ENCODE data around the gene NECAB3. TPM values are rescaled to one million over a fixed set of nuclear protein-coding genes. Genes with fewer than 3 reads are reported as not detected.
A peak's percentile ranks its signal among the peaks of the same experiment; 100 is the strongest.

NECAB3 gene
- total and polyA plus RNA-seq, 2 donors (not counting 1 experiment from before 2014, with no cell fraction given), result 8.5 to 11.8 TPM

DNA sequence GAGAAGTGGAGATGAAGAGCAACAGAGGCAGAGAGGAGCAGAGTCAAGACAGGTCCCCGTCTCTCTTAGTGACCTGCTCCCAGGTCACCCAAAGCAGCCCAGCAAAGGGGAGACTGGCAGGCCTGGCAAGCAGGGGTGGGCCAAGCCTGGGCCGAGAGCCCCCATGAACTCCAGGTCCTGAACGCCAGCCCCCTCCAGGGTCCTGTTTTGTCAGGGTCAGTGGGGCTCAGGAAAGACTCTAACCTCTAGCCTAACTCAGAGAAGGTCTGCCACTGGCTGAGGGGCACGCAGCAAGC, 1.2 kb downstream of the NECAB3 start:
- Mint-ChIP-seq H3K27ac (no peak overlapping the region), H3K4me3 (peak overlapping the region; percentile 79), H3K27me3 (no peaks in the 10 kb centered on the region), H3K4me1 (peaks cover 21% of the 10 kb centered on the region), H3K9me3 (ENCODE audit: insufficient read depth) (no peaks in the 10 kb centered on the region)
- Histone ChIP-seq H3K4me3 (ENCODE audit: control extremely low read depth in 1 of 5, extremely low read depth in 1 of 5, insufficient read depth in 1 of 5, low read depth in 2 of 5, low read length in 4 of 5) (no peak overlapping the region), H3K4me2 (replicated peaks; ENCODE audit: low read depth, low read length, poor library complexity, severe bottlenecking) (no peak overlapping the region), H3K79me2 (ENCODE audit: control insufficient read depth, insufficient read depth, low read length) (peaks cover 3% of the 10 kb centered on the region), H3K27ac (ENCODE audit: low read length in 2 of 2) (no peak overlapping the region), H3K4me1 (ENCODE audit: control insufficient read depth in 2 of 2, insufficient read depth in 2 of 2, low read length in 2 of 2) (peaks cover 14 to 26% of the 10 kb centered on the region in 2 donors), H3K9ac (ENCODE audit: low read length) (no peak overlapping the region), H2AFZ (ENCODE audit: insufficient read depth, low read depth, low read length, poor library complexity, severe bottlenecking) (no peak overlapping the region), H3K9me3 (ENCODE audit: control extremely low read depth in 1 of 3, control insufficient read depth in 2 of 3, insufficient read depth in 1 of 3, low read length in 2 of 3) (no peaks in the 10 kb centered on the region), H3K36me3 (replicated peaks in 1 of 2; ENCODE audit: control extremely low read depth in 1 of 2, control insufficient read depth in 1 of 2, extremely low read depth in 1 of 2, insufficient read depth in 2 of 2, low read length in 1 of 2) (no peaks in the 10 kb centered on the region), H3K27me3 (replicated peaks in 1 of 4; ENCODE audit: control extremely low read depth in 1 of 4, control insufficient read depth in 3 of 4, insufficient read depth in 4 of 4, low read length in 3 of 4) (no peaks in the 10 kb centered on the region), H4K20me1 (ENCODE audit: control insufficient read depth, insufficient read depth, low read length, poor library complexity, severe bottlenecking) (no peaks in the 10 kb centered on the region)
- ChIA-PET POLR2A (no interaction called here), CTCF (interaction anchor here (1.0 kb wide), 1 partner anchor 12 kb away, joined by 3 read pairs; no protein-coding TSS in a partner anchor)
- no peak for TF ChIP-seq EZH2 (IDR thresholded peaks at IDR 0.05; ENCODE audit: borderline replicate concordance, insufficient read depth, low read depth, low read length, poor library complexity, severe bottlenecking)
- TF ChIP-seq, protein P1, sequence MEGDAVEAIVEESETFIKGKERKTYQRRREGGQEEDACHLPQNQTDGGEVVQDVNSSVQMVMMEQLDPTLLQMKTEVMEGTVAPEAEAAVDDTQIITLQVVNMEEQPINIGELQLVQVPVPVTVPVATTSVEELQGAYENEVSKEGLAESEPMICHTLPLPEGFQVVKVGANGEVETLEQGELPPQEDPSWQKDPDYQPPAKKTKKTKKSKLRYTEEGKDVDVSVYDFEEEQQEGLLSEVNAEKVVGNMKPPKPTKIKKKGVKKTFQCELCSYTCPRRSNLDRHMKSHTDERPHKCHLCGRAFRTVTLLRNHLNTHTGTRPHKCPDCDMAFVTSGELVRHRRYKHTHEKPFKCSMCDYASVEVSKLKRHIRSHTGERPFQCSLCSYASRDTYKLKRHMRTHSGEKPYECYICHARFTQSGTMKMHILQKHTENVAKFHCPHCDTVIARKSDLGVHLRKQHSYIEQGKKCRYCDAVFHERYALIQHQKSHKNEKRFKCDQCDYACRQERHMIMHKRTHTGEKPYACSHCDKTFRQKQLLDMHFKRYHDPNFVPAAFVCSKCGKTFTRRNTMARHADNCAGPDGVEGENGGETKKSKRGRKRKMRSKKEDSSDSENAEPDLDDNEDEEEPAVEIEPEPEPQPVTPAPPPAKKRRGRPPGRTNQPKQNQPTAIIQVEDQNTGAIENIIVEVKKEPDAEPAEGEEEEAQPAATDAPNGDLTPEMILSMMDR (IDR thresholded peaks at IDR 0.05), result no peak
- no peak for ATAC-seq (ENCODE audit: low read depth)
- no peak for DNase-seq
- WGBS (ENCODE audit: insufficient coverage), result 94% methylated on average over 3 of the region's 4 CpGs
- intact Hi-C loops (cut with micrococcal nuclease), result no loop called here

DNA sequence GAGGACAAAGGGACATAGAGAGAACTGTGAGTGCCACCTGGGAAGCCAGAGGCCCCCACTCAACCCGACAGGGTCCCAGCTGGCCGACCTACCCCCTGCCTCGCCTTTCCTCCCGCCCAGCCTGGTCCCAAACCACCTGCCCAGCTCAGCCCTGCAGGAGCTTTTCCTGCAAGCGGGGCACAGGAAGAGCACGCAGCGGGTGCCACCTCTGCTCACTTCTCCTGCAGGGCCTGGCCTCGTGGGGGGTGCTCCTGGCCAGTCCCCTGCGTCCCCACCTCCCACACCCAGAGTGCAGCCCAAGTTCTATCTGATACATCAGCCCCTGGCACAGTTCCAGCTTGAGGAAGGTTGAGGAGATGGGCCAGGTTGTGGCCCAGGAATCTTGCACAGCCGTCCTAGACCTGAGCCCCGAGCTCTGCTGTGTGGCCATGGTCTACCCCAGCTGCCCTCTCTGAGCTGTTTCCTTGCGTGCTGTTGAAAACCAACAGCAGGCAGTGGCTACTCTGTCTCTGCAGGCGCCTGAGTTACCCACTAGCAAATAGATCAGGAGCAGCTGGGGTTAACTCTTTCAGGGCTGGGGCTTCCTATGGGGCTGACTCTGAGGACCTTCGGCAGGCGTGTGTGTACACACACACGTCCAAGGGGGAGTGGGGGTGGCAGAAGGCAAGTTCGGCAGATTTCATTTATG, 1.7 kb downstream of the NECAB3 start:
- ATAC-seq (ENCODE audit: low read depth) (no peak), DNase-seq (no peak)
- H3K4me1 Mint-ChIP-seq, result peaks cover 24% of the 10 kb centered on the region
- Histone ChIP-seq H3K36me3 (replicated peaks in 1 of 2; ENCODE audit: control extremely low read depth in 1 of 2, control insufficient read depth in 1 of 2, extremely low read depth in 1 of 2, insufficient read depth in 2 of 2, low read length in 1 of 2) (no peaks in the 10 kb centered on the region), H3K4me2 (replicated peaks; ENCODE audit: low read depth, low read length, poor library complexity, severe bottlenecking) (no peak overlapping the region), H3K27me3 (replicated peaks in 1 of 4; ENCODE audit: control extremely low read depth in 1 of 4, control insufficient read depth in 3 of 4, insufficient read depth in 4 of 4, low read length in 3 of 4) (no peaks in the 10 kb centered on the region), H3K4me3 (ENCODE audit: control extremely low read depth in 1 of 5, extremely low read depth in 1 of 5, insufficient read depth in 1 of 5, low read depth in 2 of 5, low read length in 4 of 5) (no peak overlapping the region), H3K79me2 (ENCODE audit: control insufficient read depth, insufficient read depth, low read length) (peaks cover 3% of the 10 kb centered on the region), H4K20me1 (ENCODE audit: control insufficient read depth, insufficient read depth, low read length, poor library complexity, severe bottlenecking) (no peaks in the 10 kb centered on the region), H2AFZ (ENCODE audit: insufficient read depth, low read depth, low read length, poor library complexity, severe bottlenecking) (no peak overlapping the region), H3K9me3 (ENCODE audit: control extremely low read depth in 1 of 3, control insufficient read depth in 2 of 3, insufficient read depth in 1 of 3, low read length in 2 of 3) (no peaks in the 10 kb centered on the region), H3K27ac (ENCODE audit: low read length in 2 of 2) (no peak overlapping the region), H3K4me1 (ENCODE audit: control insufficient read depth in 2 of 2, insufficient read depth in 2 of 2, low read length in 2 of 2) (peaks cover 15 to 31% of the 10 kb centered on the region in 2 donors), H3K9ac (ENCODE audit: low read length) (no peak overlapping the region)
- intact Hi-C loops (cut with micrococcal nuclease), result no loop called here
- H3K27ac Mint-ChIP-seq, result no peak overlapping the region
- no peaks in the 10 kb centered on the region for H3K9me3 Mint-ChIP-seq (ENCODE audit: insufficient read depth)
- 79% methylated on average over 17 of the region's 17 CpGs for WGBS (ENCODE audit: insufficient coverage)
- POLR2A ChIA-PET, result no interaction called here
- peak overlapping the region; percentile 79 for H3K4me3 Mint-ChIP-seq
- H3K27me3 Mint-ChIP-seq, result no peaks in the 10 kb centered on the region
- CTCF ChIA-PET, result interaction anchor here (1.0 kb wide), 1 partner anchor 13 kb away, joined by 3 read pairs; no protein-coding TSS in a partner anchor
- TF ChIP-seq, protein P1 (IDR thresholded peaks at IDR 0.05), result no peak
- no peak for TF ChIP-seq EZH2 (IDR thresholded peaks at IDR 0.05; ENCODE audit: borderline replicate concordance, insufficient read depth, low read depth, low read length, poor library complexity, severe bottlenecking)

All from B cell (primary cell).